CD4-positive, alpha-beta T cell (primary cell): ENCODE measurements around the gene LLCFC1. TPM values are rescaled to one million over a fixed set of nuclear protein-coding genes. Genes with fewer than 3 reads are reported as not detected.

Source experiments
- ATAC-seq: fragments of 200-7000 bp; cut with Tn5 transposase; one replicate; pipeline ENCODE4 v1.10.0; 2022; ENCODE audit warnings: mild to moderate bottlenecking; ENCODE audit not compliant: poor library complexity
- CTCF ChIA-PET: fragments of 350-600 bp; sonication (Branson Sonifier 250); formaldehyde crosslinking; loops from one replicate; lab custom pipeline; 2021; ENCODE audit warnings: antibody characterized with exemption, inconsistent platforms; lab: Charles Lee
- POLR2A ChIA-PET: fragments of 350-600 bp; sonication (Branson Sonifier 250); formaldehyde crosslinking; loops from one replicate; lab custom pipeline; 2021; ENCODE audit warnings: antibody characterized with exemption, inconsistent platforms; lab: Charles Lee
- DNase-seq, 14 experiments: peaks; one replicate each; pipeline ENCODE4 v3.0.0-alpha.2; 2013 to 2020; ENCODE audit warnings: mixed read lengths in 2 of 14
- H3K27ac ChIP-seq, 2 donors: one replicate each; pipeline versions ENCODE4 v1.5.1 to v1.7.0; 2013; ENCODE audit warnings: low read length in 2 of 2, low read depth in 1 of 2, mild to moderate bottlenecking in 1 of 2
- H3K27me3 ChIP-seq, 2 experiments: 1 replicate in 1 of 2; 2 replicates in 1 of 2; pipeline versions ENCODE4 v1.6.1 to v1.7.0; 2013; ENCODE audit warnings: low read length in 2 of 2, control low read depth in 1 of 2, mild to moderate bottlenecking in 1 of 2, moderate library complexity in 1 of 2; ENCODE audit not compliant: insufficient read depth in 2 of 2, control insufficient read depth in 1 of 2
- H3K36me3 ChIP-seq: one replicate; pipeline ENCODE4 v1.6.1; 2013; ENCODE audit warnings: low read length, control low read depth; ENCODE audit not compliant: insufficient read depth
- H3K4me1 ChIP-seq: one replicate; pipeline ENCODE4 v1.6.1; 2013; ENCODE audit warnings: low read length, control low read depth; ENCODE audit not compliant: insufficient read depth
- H3K4me3 ChIP-seq: one replicate; pipeline ENCODE4 v1.5.1; 2013; ENCODE audit warnings: mild to moderate bottlenecking, low read length, moderate library complexity
- H3K9me3 ChIP-seq, 2 experiments: 1 replicate in 1 of 2; 2 replicates in 1 of 2; pipeline versions ENCODE4 v1.6.1 to v1.7.0; 2013; ENCODE audit warnings: low read length in 2 of 2, mild to moderate bottlenecking in 2 of 2, control low read depth in 1 of 2, moderate library complexity in 1 of 2; ENCODE audit not compliant: control insufficient read depth in 1 of 2, insufficient read depth in 1 of 2
- H3K27ac Mint-ChIP-seq: one replicate; pipeline ENCODE4 v1.8.0; 2020; ENCODE audit warnings: mixed read lengths
- H3K27me3 Mint-ChIP-seq: one replicate; pipeline ENCODE4 v1.8.0; 2021; ENCODE audit warnings: mixed read lengths
- H3K36me3 Mint-ChIP-seq: one replicate; pipeline ENCODE4 v1.8.0; 2021; ENCODE audit warnings: low read depth, mixed read lengths
- H3K4me1 Mint-ChIP-seq: one replicate; pipeline ENCODE4 v1.8.0; 2021; ENCODE audit warnings: low read depth, mixed read lengths
- H3K4me3 Mint-ChIP-seq: one replicate; pipeline ENCODE4 v1.8.0; 2020; ENCODE audit warnings: mild to moderate bottlenecking, mixed read lengths
- H3K9me3 Mint-ChIP-seq: one replicate; pipeline ENCODE4 v1.8.0; 2020; ENCODE audit warnings: mixed read lengths
- CTCF ChIP-seq: fragments of 200-600 bp; IDR thresholded peaks from one replicate; pipeline ENCODE4 v1.8.0; 2022; ENCODE audit warnings: antibody characterized with exemption, mild to moderate bottlenecking
- intact Hi-C, 2 experiments: fragments of 100-400 bp; cut with DNase I in 1 of 2; cut with micrococcal nuclease in 1 of 2; formaldehyde crosslinking; loops; one replicate each; pipeline versions ENCODE4 v1.15.1 to v1.9.0; 2023 to 2025; cut with DNase I, micrococcal nuclease
- total RNA-seq, 174 experiments: library from RNA in 2 of 174; stranded (reverse) in 2 of 174; gene quantifications; one replicate each; pipeline ENCODE4 v1.2.3 and lab custom pipeline; 2021 to 2026

LLCFC1 gene
- total RNA-seq, 2 experiments from 2014 or later, result not detected

DNA sequence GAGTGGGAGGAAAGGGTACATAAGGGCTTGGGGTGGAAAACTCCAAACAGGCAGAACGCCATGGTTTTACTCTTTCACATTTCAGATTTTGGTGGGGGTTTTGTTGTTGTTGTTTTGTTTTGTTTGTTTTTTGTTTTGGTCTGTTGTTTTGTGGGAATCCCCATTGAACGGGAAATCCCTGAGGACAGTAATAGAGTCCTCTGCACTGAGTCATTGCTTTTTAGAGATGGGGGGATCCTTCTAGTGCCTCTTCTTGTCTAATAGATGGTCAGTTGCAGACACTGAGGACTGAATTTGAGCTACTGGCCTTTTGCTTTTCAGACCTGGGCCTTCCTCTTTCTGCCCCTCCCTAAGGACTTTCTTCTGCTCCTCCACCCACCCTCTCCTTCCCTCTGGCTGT lies 25.7 kb upstream of the LLCFC1 start:
- POLR2A ChIA-PET, result no interaction called here
- Histone ChIP-seq H3K36me3 (no peaks in the 10 kb centered on the region), H3K4me1 (peaks cover 2% of the 10 kb centered on the region), H3K9me3 (no peaks in the 10 kb centered on the region), H3K27me3 (peaks cover 2 to 13% of the 10 kb centered on the region in 2 experiments), H3K27ac (no peak overlapping the region), H3K4me3 (no peak overlapping the region)
- CTCF ChIA-PET, result no interaction called here
- Mint-ChIP-seq H3K4me1 (no peaks in the 10 kb centered on the region), H3K36me3 (no peaks in the 10 kb centered on the region), H3K9me3 (no peaks in the 10 kb centered on the region), H3K27me3 (peaks cover 44% of the 10 kb centered on the region), H3K27ac (no peak overlapping the region), H3K4me3 (no peak overlapping the region)
- no peak for TF ChIP-seq CTCF
- no peak for DNase-seq
- no peak for ATAC-seq
- intact Hi-C loops, result no loop called here

DNA sequence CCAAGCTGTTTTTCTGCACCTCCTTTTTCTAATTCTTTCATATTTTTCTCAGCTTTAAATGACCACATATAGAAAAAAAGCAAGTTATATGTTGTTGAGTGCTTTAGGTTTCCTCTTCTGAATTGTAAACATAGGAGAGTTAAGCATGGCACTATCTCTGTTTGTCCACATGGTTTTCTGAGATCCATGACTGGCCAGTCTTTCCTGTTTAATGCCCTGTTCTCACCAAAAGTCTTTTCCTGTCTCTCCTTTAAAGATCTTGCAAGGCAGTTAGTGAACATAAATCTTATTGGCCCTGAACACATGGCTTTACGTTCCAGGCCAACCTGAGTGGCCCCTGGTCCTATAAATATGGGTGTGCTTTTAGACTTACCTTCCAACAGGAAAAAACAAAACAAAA lies 25.2 kb upstream of the LLCFC1 start:
- Mint-ChIP-seq H3K27me3 (peaks cover 39% of the 10 kb centered on the region), H3K4me3 (no peak overlapping the region), H3K4me1 (no peaks in the 10 kb centered on the region), H3K36me3 (no peaks in the 10 kb centered on the region), H3K9me3 (no peaks in the 10 kb centered on the region), H3K27ac (no peak overlapping the region)
- ATAC-seq (no peak), DNase-seq (no peak)
- ChIA-PET CTCF (no interaction called here), POLR2A (no interaction called here)
- Histone ChIP-seq H3K4me1 (peaks cover 2% of the 10 kb centered on the region), H3K4me3 (no peak overlapping the region), H3K27ac (no peak overlapping the region), H3K27me3 (peaks cover 0 to 9% of the 10 kb centered on the region in 2 experiments), H3K36me3 (no peaks in the 10 kb centered on the region), H3K9me3 (no peaks in the 10 kb centered on the region)
- TF ChIP-seq CTCF, result no peak
- intact Hi-C loops, result no loop called here

DNA sequence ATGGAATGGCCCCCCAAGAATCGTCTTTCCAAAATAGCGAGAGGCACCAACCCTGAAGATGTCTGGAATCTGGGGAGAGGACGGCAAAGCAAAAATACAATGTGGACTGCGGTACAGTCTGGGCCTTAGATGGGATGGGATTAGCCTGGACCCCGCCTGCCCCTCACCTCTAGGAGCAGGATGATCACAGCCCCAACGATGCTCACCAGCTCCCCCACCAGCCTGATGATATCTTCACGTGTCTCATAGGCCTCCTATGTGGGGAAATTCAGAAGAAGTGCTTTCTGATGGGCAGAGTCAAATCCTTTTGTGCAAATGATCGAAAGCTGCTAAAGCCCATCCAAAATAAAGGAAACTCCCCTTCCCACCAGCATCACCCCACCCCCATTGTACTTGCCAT lies 24.0 kb upstream of the LLCFC1 start:
- intact Hi-C loops, result no loop called here
- no peaks in the 10 kb centered on the region for H3K4me1 Mint-ChIP-seq
- no peaks in the 10 kb centered on the region for H3K36me3 ChIP-seq
- no peak for TF ChIP-seq CTCF
- POLR2A ChIA-PET, result interaction anchor here (0.6 kb wide), 1 partner anchor 17 kb away, joined by 3 read pairs; no protein-coding TSS in a partner anchor
- no peaks in the 10 kb centered on the region for H3K36me3 Mint-ChIP-seq
- H3K9me3 Mint-ChIP-seq, result no peaks in the 10 kb centered on the region
- CTCF ChIA-PET, result no interaction called here
- no peaks in the 10 kb centered on the region for H3K9me3 ChIP-seq
- peaks cover 30% of the 10 kb centered on the region for H3K27me3 Mint-ChIP-seq
- no peak overlapping the region for H3K4me3 ChIP-seq
- no peak overlapping the region for H3K27ac Mint-ChIP-seq
- no peak for DNase-seq
- no peak overlapping the region for H3K4me3 Mint-ChIP-seq
- H3K27ac ChIP-seq, result no peak overlapping the region
- ATAC-seq, result no peak
- no peaks in the 10 kb centered on the region for H3K4me1 ChIP-seq
- H3K27me3 ChIP-seq, result peaks cover 0 to 5% of the 10 kb centered on the region in 2 experiments
